Cerebellar nuclear complex (tissue), 1 donor: ENCODE measurements around the gene LILRB3.
"Not testable (repeated sequence)": the region's sequence is repeated elsewhere in the genome, so short reads cannot be mapped to it uniquely, and the experiment has no call there.

ENCODE experiments used
- DNase-seq, 2 experiments: peaks; one replicate each; lab custom pipeline; 2025; lab: John Stamatoyannopoulos, UW

Gene LILRB3

GRCh38 chr19:54189735-54190502 is 32.9 kb downstream of the LILRB3 start:
- DNase-seq, result peak; percentile 97 to 98

GRCh38 chr19:54189145-54189734 is 33.6 kb downstream of the LILRB3 start, which contains the start of gene MBOAT7:
Gene MBOAT7, minus strand, starts transcription at chr19:54189580. Its CDS starts 1,072 bp downstream, at chr19:54188508.
- DNase-seq, result peak in 1 of 2 experiments; percentile 97

- DNase-seq, result no peak
Observed at GRCh38 chr19:54188215-54188871, 34.5 kb downstream of the LILRB3 start.

- DNase-seq, result no peak
Observed at GRCh38 chr19:54186934-54187381, 35.8 kb downstream of the LILRB3 start.

- DNase-seq, result no peak
Observed at GRCh38 chr19:54186351-54186750, 36.5 kb downstream of the LILRB3 start.

- DNase-seq, result no peak
Observed at GRCh38 chr19:54183431-54183830, 39.4 kb downstream of the LILRB3 start.

GRCh38 chr19:54181894-54182293 is 40.9 kb downstream of the LILRB3 start:
- DNase-seq, result not testable (repeated sequence)

GRCh38 chr19:54180691-54181091 is 42.1 kb downstream of the LILRB3 start:
- DNase-seq, result no peak

- no peak for DNase-seq
Observed at GRCh38 chr19:54179921-54180461, 42.8 kb downstream of the LILRB3 start.

GRCh38 chr19:54179262-54179852 is 43.5 kb downstream of the LILRB3 start:
- no peak for DNase-seq

GRCh38 chr19:54178581-54179261 is 44.1 kb downstream of the LILRB3 start:
- peak in 1 of 2 experiments; percentile 41 for DNase-seq

- no peak for DNase-seq
Observed at GRCh38 chr19:54173951-54174834, 48.6 kb downstream of the LILRB3 start.

GRCh38 chr19:54173359-54173699 is 49.5 kb downstream of the LILRB3 start:
- no peak for DNase-seq

GRCh38 chr19:54172471-54173358 is 50.1 kb downstream of the LILRB3 start, which contains the start of gene TMC4:
Gene TMC4, minus strand, starts transcription at chr19:54173160. Its CDS starts 43 bp downstream, at chr19:54173117.
- no peak for DNase-seq

- not testable (repeated sequence) for DNase-seq
Observed at GRCh38 chr19:54171736-54172431, 50.9 kb downstream of the LILRB3 start.

- no peak for DNase-seq
Observed at GRCh38 chr19:54169149-54169740, 53.6 kb downstream of the LILRB3 start.

GRCh38 chr19:54168174-54168917 is 54.5 kb downstream of the LILRB3 start:
- DNase-seq, result peak in 1 of 2 experiments; percentile 22
